ENCODE measurements around the gene MXD4. TPM values are rescaled to one million over a fixed set of nuclear protein-coding genes. Genes with fewer than 3 reads are reported as not detected.
A peak's percentile ranks its signal among the peaks of the same experiment; 100 is the strongest.
"Not testable (repeated sequence)": the region's sequence is repeated elsewhere in the genome, so short reads cannot be mapped to it uniquely, and the experiment has no call there.

MXD4 gene
- total and polyA plus RNA-seq, 2 of the 13 experiments (the other 11 are each of a cell fraction or from before 2014, with no cell fraction given): 29.0 to 31.3 TPM

DNA sequence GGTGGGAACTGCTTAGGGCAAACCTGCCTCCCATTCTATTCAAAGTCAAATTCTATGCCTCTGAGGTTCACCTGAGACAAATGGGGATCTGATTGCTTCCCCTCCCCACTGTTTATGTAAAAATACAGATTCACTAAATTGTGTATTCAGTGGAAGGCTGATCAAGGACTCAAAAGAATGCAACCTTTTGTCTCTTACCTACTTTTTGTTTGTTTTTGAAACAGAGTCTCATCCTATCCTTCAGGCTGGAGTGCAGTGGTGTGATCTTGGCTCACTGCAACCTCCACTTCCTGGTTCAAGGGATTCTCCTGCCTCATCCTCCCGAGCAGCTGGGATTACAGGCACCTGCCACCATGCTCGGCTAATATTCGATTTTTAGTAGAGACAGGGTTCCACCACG, 40.5 kb downstream of the MXD4 start:
- CTCF ChIA-PET (ENCODE audit: low intra/inter-chr PET ratio, low total read pairs); in situ Hi-C loops (cut with HindIII; ENCODE audit: extremely low pct_ligation_motif_present, low pct_unique_long_range_greater_than_20kb); H3K4me2 ChIP-seq (ENCODE audit: low read depth, low read length); intact Hi-C loops (cut with micrococcal nuclease; ENCODE audit: unreplicated experiment); H3K79me2 ChIP-seq (ENCODE audit: insufficient read depth, low read length); FAIRE-seq; POLR2A ChIA-PET; H3K9ac ChIP-seq (ENCODE audit: insufficient read depth, low read depth, low read length); H3K27me3 ChIP-seq (ENCODE audit: control insufficient read depth in 1 of 2, insufficient read depth in 2 of 2, low read length in 2 of 2); H2AFZ ChIP-seq (ENCODE audit: low read length); H3K9me3 ChIP-seq (ENCODE audit: low read length); H3K4me1 ChIP-seq (ENCODE audit: insufficient read depth, low read length); H3K4me3 ChIP-seq (replicated peaks in 1 of 3; ENCODE audit: insufficient read depth in 1 of 3, low read depth in 2 of 3, low read length in 3 of 3); H4K20me1 ChIP-seq (ENCODE audit: insufficient read depth, low read length); H3K36me3 ChIP-seq (replicated peaks in 1 of 2; ENCODE audit: control insufficient read depth in 1 of 2, insufficient read depth in 2 of 2, low read length in 2 of 2); BruUV-seq (replicated peaks); ATAC-seq; H3K27ac ChIP-seq (ENCODE audit: extremely low read length, insufficient read depth, low read length); TF ChIP-seq SOX6, SOX13 (IDR thresholded peaks at IDR 0.05): not testable (repeated sequence)
- 35% methylated on average over 4 of the region's 4 CpGs for WGBS (ENCODE audit: low lambda C conversion rate)
- 0 out of 2 replicates have a peak, but pooled peaks have one; percentile 26 for TF ChIP-seq SOX6 (CRISPR knock-in tag; IDR thresholded peaks at IDR 0.05)
- peak; percentile 71; the same call in 1 of the 2 replicates for TF ChIP-seq ELF3 (CRISPR knock-in tag; IDR thresholded peaks at IDR 0.05)
- TF ChIP-seq SOX13 (CRISPR knock-in tag; conservative IDR thresholded peaks at IDR 0.05 in 1 of 2, IDR thresholded peaks at IDR 0.05 in 1 of 2): peak in 1 of 2 experiments; percentile 15; a peak in 1 of 4 replicates
- peak; percentile 34; the same call in 1 of the 2 replicates for TF ChIP-seq SOX5 (CRISPR knock-in tag; IDR thresholded peaks at IDR 0.05; ENCODE audit: borderline replicate concordance)
- peak; percentile 56 for TF ChIP-seq ELF1 (CRISPR knock-in tag; IDR thresholded peaks at IDR 0.05)
- peak; percentile 9 for DNase-seq (ENCODE audit: low spot score)

- CTCF ChIA-PET (ENCODE audit: low intra/inter-chr PET ratio, low total read pairs): interaction anchor here (0.8 to 1.5 kb wide), 3 partner anchors 134 to 242 kb away, joined by 3 to 17 read pairs (median 4); no protein-coding TSS in a partner anchor
- Histone ChIP-seq H3K4me1 (ENCODE audit: insufficient read depth, low read length) (peaks cover 9% of the 10 kb centered on the region), H3K9ac (ENCODE audit: insufficient read depth, low read depth, low read length) (no peak overlapping the region), H3K36me3 (replicated peaks in 1 of 2; ENCODE audit: control insufficient read depth in 1 of 2, insufficient read depth in 2 of 2, low read length in 2 of 2) (no peaks in the 10 kb centered on the region; a peak in 1 of 5 replicates), H3K4me3 (replicated peaks in 1 of 3; ENCODE audit: insufficient read depth in 1 of 3, low read depth in 2 of 3, low read length in 3 of 3) (no peak overlapping the region), H3K9me3 (ENCODE audit: low read length) (no peaks in the 10 kb centered on the region), H3K4me2 (ENCODE audit: low read depth, low read length) (0 out of 2 replicates have a peak overlapping the region, but pooled peaks have one; percentile 37), H3K27me3 (ENCODE audit: control insufficient read depth in 1 of 2, insufficient read depth in 2 of 2, low read length in 2 of 2) (no peaks in the 10 kb centered on the region), H3K79me2 (ENCODE audit: insufficient read depth, low read length) (no peaks in the 10 kb centered on the region), H4K20me1 (ENCODE audit: insufficient read depth, low read length) (no peaks in the 10 kb centered on the region), H2AFZ (ENCODE audit: low read length) (no peak overlapping the region), H3K27ac (ENCODE audit: extremely low read length, insufficient read depth, low read length) (no peak overlapping the region)
- 10% methylated on average over 10 of the region's 10 CpGs for WGBS (ENCODE audit: low lambda C conversion rate)
- FAIRE-seq: peak; percentile 39
- no TSS peak for BruUV-seq (replicated peaks)
- intact Hi-C loops (cut with micrococcal nuclease; ENCODE audit: unreplicated experiment): loop anchor here (1.0 kb wide), 1 partner anchor 221 kb away; no protein-coding TSS in a partner anchor
- DNase-seq (ENCODE audit: low spot score): peak; percentile 61
- POLR2A ChIA-PET: interaction anchor here (1.0 kb wide), 1 partner anchor 12 kb away, joined by 3 read pairs; no protein-coding TSS in a partner anchor
- in situ Hi-C loops (cut with HindIII; ENCODE audit: extremely low pct_ligation_motif_present, low pct_unique_long_range_greater_than_20kb): no loop called here
- ATAC-seq: peak; percentile 92
- no peak for TF ChIP-seq HNF4A (CRISPR knock-in tag; IDR thresholded peaks at IDR 0.05)
- no peak for TF ChIP-seq HNF4G (IDR thresholded peaks at IDR 0.05; ENCODE audit: borderline replicate concordance, low read depth, low read length)
- TF ChIP-seq HNF4G (CRISPR knock-in tag; IDR thresholded peaks at IDR 0.05; ENCODE audit: borderline replicate concordance, low read depth): no peak
- TF ChIP-seq, protein P1, sequence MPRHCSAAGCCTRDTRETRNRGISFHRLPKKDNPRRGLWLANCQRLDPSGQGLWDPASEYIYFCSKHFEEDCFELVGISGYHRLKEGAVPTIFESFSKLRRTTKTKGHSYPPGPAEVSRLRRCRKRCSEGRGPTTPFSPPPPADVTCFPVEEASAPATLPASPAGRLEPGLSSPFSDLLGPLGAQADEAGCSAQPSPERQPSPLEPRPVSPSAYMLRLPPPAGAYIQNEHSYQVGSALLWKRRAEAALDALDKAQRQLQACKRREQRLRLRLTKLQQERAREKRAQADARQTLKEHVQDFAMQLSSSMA (CRISPR knock-in tag; IDR thresholded peaks at IDR 0.05): no peak
- TF ChIP-seq KDM1A (CRISPR knock-in tag; IDR thresholded peaks at IDR 0.05): no peak
- no peak for TF ChIP-seq ZNF737 (CRISPR knock-in tag; IDR thresholded peaks at IDR 0.05; ENCODE audit: borderline replicate concordance)
- TF ChIP-seq MEF2D (CRISPR knock-in tag; IDR thresholded peaks at IDR 0.05): no peak
- TF ChIP-seq PHF21A (CRISPR knock-in tag; IDR thresholded peaks at IDR 0.05): no peak
- TF ChIP-seq, protein P2, sequence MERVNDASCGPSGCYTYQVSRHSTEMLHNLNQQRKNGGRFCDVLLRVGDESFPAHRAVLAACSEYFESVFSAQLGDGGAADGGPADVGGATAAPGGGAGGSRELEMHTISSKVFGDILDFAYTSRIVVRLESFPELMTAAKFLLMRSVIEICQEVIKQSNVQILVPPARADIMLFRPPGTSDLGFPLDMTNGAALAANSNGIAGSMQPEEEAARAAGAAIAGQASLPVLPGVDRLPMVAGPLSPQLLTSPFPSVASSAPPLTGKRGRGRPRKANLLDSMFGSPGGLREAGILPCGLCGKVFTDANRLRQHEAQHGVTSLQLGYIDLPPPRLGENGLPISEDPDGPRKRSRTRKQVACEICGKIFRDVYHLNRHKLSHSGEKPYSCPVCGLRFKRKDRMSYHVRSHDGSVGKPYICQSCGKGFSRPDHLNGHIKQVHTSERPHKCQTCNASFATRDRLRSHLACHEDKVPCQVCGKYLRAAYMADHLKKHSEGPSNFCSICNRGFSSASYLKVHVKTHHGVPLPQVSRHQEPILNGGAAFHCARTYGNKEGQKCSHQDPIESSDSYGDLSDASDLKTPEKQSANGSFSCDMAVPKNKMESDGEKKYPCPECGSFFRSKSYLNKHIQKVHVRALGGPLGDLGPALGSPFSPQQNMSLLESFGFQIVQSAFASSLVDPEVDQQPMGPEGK (CRISPR knock-in tag; IDR thresholded peaks at IDR 0.05): 0 out of 2 replicates have a peak, but pooled peaks have one; percentile 28
- 0 out of 2 replicates have a peak, but pooled peaks have one; percentile 10 for TF ChIP-seq SOX5 (CRISPR knock-in tag; IDR thresholded peaks at IDR 0.05; ENCODE audit: borderline replicate concordance)
- TF ChIP-seq ZFX (CRISPR knock-in tag; IDR thresholded peaks at IDR 0.05; ENCODE audit: low read depth): 0 out of 2 replicates have a peak, but pooled peaks have one; percentile 42
These were observed 41.8 kb downstream of the MXD4 start for GRCh38 chr4:2220016-2220630.

Data from HepG2 (cell line).